ENCODE results near the gene CEBPZOS. TPM values are rescaled to one million over a fixed set of nuclear protein-coding genes. Genes with fewer than 3 reads are reported as not detected.

Gene CEBPZOS
- total RNA-seq, 1 donor from 2014 or later, result not detected

- H3K4me3 Mint-ChIP-seq (ENCODE audit: unreplicated experiment), result no peak overlapping the region
- H3K4me1 Mint-ChIP-seq (ENCODE audit: low read depth), result peaks cover 5% of the 10 kb centered on the region
- H3K9me3 Mint-ChIP-seq (ENCODE audit: low read depth), result no peaks in the 10 kb centered on the region
- DNase-seq (ENCODE audit: low spot score), result no peak
- TF ChIP-seq CTCF (IDR thresholded peaks at IDR 0.05), result no peak
- H3K27me3 Mint-ChIP-seq (ENCODE audit: low read depth), result no peaks in the 10 kb centered on the region
- no peak overlapping the region for H3K27ac Mint-ChIP-seq (ENCODE audit: unreplicated experiment)
- H3K36me3 Mint-ChIP-seq (ENCODE audit: low read depth), result no peaks in the 10 kb centered on the region
These were observed 14.3 kb upstream of the CEBPZOS start for GRCh38 chr2:37181726-37182684.

GRCh38 chr2:37188570-37188969, 7.7 kb upstream of the CEBPZOS start, which contains the start of gene SULT6B1:
Gene SULT6B1 (minus strand): TSS chr2:37188670. CDS start chr2:37188640, 30 bp downstream.
- Mint-ChIP-seq H3K27ac (ENCODE audit: unreplicated experiment) (no peak within 1 kb of the TSS), H3K4me3 (ENCODE audit: unreplicated experiment) (no peak within 1 kb of the TSS), H3K27me3 (ENCODE audit: low read depth) (peaks cover 2% of the 10 kb centered on the region), H3K9me3 (ENCODE audit: low read depth) (no peaks in the 10 kb centered on the region), H3K4me1 (ENCODE audit: low read depth) (peaks cover 6% of the 10 kb centered on the region), H3K36me3 (ENCODE audit: low read depth) (no peaks in the 10 kb centered on the region)
- TF ChIP-seq CTCF (IDR thresholded peaks at IDR 0.05), result no peak
- no peak for DNase-seq (ENCODE audit: low spot score)

DNA sequence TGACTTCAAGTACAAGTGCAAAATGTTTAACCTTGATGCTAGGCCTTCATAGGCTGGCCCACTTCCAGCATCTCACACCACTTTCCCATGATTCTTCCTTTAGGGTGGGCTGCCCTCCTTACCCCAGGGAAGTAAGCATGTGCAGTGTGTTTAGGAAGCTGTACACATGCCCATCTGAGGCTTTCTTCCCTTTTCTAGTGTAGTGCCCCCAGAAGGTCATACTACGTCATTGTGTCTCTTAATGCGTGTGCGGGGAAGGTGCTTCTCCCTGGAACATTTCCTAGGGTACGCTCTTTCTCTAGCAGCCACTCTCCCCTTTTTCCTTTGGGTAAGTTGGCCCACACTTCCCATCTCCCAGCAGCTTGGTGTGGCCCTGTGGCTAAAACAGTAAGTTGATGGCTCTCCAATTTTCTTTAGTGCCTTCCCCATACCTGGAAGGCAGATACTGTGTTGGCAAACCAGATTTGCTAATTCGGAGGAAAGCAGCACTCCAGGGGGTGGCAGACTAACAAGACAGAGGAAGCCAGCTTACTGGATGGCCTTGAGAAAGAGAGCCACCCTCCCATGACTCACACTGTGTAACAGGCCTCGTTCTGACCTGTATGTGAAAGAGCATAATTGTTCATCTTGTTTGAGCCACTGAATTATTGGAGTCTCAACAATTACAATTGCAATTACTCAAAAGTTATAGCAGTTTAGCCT, 6.7 kb upstream of the CEBPZOS start:
- no peak for DNase-seq (ENCODE audit: low spot score)
- Mint-ChIP-seq H3K4me3 (ENCODE audit: unreplicated experiment) (no peak overlapping the region), H3K9me3 (ENCODE audit: low read depth) (no peaks in the 10 kb centered on the region), H3K4me1 (ENCODE audit: low read depth) (peaks cover 6% of the 10 kb centered on the region), H3K27ac (ENCODE audit: unreplicated experiment) (no peak overlapping the region), H3K36me3 (ENCODE audit: low read depth) (no peaks in the 10 kb centered on the region), H3K27me3 (ENCODE audit: low read depth) (peaks cover 2% of the 10 kb centered on the region)
- no peak for TF ChIP-seq CTCF (IDR thresholded peaks at IDR 0.05)

DNA sequence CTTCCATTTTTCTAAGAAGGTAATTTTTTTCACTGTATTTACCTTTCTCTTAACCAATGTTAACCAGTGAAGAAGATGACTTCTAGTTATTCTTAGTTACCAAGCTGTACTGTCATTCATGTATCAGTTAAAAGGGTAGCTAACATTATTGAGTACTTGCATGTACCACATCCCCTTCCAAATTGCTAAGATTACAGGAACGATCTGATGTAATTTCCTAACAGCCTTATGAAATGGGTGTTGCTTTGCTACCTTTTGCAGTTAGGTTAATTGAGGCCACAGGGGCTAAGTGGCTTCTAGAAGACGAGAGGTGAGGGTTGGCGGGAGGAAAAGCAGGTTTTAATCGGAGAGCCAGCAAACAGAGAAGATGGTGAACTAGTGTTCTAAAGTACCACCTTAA, 6.0 kb upstream of the CEBPZOS start:
- DNase-seq (ENCODE audit: low spot score), result no peak
- Mint-ChIP-seq H3K4me3 (ENCODE audit: unreplicated experiment) (no peak overlapping the region), H3K27me3 (ENCODE audit: low read depth) (peaks cover 2% of the 10 kb centered on the region), H3K4me1 (ENCODE audit: low read depth) (peaks cover 6% of the 10 kb centered on the region), H3K9me3 (ENCODE audit: low read depth) (no peaks in the 10 kb centered on the region), H3K27ac (ENCODE audit: unreplicated experiment) (no peak overlapping the region), H3K36me3 (ENCODE audit: low read depth) (no peaks in the 10 kb centered on the region)
- no peak for TF ChIP-seq CTCF (IDR thresholded peaks at IDR 0.05)

DNA sequence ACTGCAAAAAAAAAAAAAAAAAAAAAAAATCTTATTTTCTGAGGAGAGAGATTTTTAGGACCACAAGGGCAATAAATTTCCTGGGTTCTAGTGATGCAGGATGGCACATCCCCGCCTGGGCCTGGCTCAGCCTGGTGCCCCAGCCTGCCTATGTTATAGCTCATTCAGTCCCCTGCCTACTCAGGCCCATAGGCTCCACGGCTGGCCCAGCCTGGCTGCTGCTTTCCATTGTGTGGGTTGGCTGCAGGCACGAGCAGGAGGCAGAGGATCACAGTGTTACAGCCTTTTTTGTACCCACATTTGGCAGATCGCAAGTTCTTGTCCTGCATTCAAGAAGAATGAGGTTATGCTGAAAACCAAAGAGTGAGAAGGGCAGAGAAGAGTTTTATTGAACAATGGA, 5.0 kb upstream of the CEBPZOS start:
- Mint-ChIP-seq H3K4me3 (ENCODE audit: unreplicated experiment) (no peak overlapping the region), H3K4me1 (ENCODE audit: low read depth) (peaks cover 6% of the 10 kb centered on the region), H3K9me3 (ENCODE audit: low read depth) (no peaks in the 10 kb centered on the region), H3K27ac (ENCODE audit: unreplicated experiment) (no peak overlapping the region), H3K27me3 (ENCODE audit: low read depth) (peaks cover 2% of the 10 kb centered on the region), H3K36me3 (ENCODE audit: low read depth) (no peaks in the 10 kb centered on the region)
- no peak for TF ChIP-seq CTCF (IDR thresholded peaks at IDR 0.05)
- DNase-seq (ENCODE audit: low spot score), result no peak

Measured in chondrocyte (in vitro differentiated cells).